ENCODE data around the gene OCRL.

- TF ChIP-seq POLR2A (IDR thresholded peaks at IDR 0.05) (no peak), CTCF (IDR thresholded peaks at IDR 0.05) (no peak), EP300 (IDR thresholded peaks at IDR 0.05) (no peak)
Measured at GRCh38 chrX:129581904-129582303, 41.8 kb downstream of the OCRL start.

Data from upper lobe of left lung (tissue), 4 donors.